Measurements from ENCODE around the gene PRKD2.

GRCh38 chr19:46722421-46723022 is 5.6 kb upstream of the PRKD2 start:
- TF ChIP-seq SP1 (IDR thresholded peaks at IDR 0.05): no peak
- TF ChIP-seq TAF1 (conservative IDR thresholded peaks at IDR 0.05): no peak
- TF ChIP-seq, protein P1, sequence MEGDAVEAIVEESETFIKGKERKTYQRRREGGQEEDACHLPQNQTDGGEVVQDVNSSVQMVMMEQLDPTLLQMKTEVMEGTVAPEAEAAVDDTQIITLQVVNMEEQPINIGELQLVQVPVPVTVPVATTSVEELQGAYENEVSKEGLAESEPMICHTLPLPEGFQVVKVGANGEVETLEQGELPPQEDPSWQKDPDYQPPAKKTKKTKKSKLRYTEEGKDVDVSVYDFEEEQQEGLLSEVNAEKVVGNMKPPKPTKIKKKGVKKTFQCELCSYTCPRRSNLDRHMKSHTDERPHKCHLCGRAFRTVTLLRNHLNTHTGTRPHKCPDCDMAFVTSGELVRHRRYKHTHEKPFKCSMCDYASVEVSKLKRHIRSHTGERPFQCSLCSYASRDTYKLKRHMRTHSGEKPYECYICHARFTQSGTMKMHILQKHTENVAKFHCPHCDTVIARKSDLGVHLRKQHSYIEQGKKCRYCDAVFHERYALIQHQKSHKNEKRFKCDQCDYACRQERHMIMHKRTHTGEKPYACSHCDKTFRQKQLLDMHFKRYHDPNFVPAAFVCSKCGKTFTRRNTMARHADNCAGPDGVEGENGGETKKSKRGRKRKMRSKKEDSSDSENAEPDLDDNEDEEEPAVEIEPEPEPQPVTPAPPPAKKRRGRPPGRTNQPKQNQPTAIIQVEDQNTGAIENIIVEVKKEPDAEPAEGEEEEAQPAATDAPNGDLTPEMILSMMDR (IDR thresholded peaks at IDR 0.05; ENCODE audit: low read depth, low read length, missing input control): no peak
- TF ChIP-seq HNF4A (conservative IDR thresholded peaks at IDR 0.05): no peak
- no peak for TF ChIP-seq FOXA1 (IDR thresholded peaks at IDR 0.05)

Data from liver (tissue), 3 donors.